AG04450 (cell line): ENCODE measurements around the gene AARS1. TPM values are rescaled to one million over a fixed set of nuclear protein-coding genes. Genes with fewer than 3 reads are reported as not detected.
"Not testable (repeated sequence)": the region's sequence is repeated elsewhere in the genome, so short reads cannot be mapped to it uniquely, and the experiment has no call there.

ENCODE experiments used
- CTCF ChIA-PET: fragments of 300-600, 350-600 bp; formaldehyde crosslinking; extraction: SDS; loops from one replicate; lab custom pipeline; 2022; ENCODE audit warnings: antibody characterized with exemption, inconsistent platforms; lab: Charles Lee
- POLR2A ChIA-PET: fragments of 350-600 bp; formaldehyde crosslinking; extraction: SDS; loops from one replicate; lab custom pipeline; 2021; ENCODE audit warnings: antibody characterized with exemption, inconsistent platforms; lab: Yijun Ruan, JAX
- DNase-seq: peaks from one replicate; pipeline ENCODE4 v3.0.0-alpha.2; 2011; ENCODE audit warnings: low read depth, low spot score
- H3K27ac ChIP-seq: one replicate; pipeline ENCODE4 v1.5.1; 2012; ENCODE audit warnings: low read depth, low read length, control low read depth
- H3K27me3 ChIP-seq: one replicate; pipeline ENCODE4 v1.6.0; 2012; ENCODE audit warnings: low read length; ENCODE audit not compliant: control insufficient read depth, insufficient read depth
- H3K4me3 ChIP-seq: 2 replicates; pipeline ENCODE4 v1.5.1; 2011; ENCODE audit warnings: mild to moderate bottlenecking, low read depth, low read length, control low read depth
- H3K9me3 ChIP-seq: 2 replicates; pipeline ENCODE4 v1.5.1; 2012; ENCODE audit warnings: low read length; ENCODE audit not compliant: control insufficient read depth, insufficient read depth
- polyA minus RNA-seq: library from RNA; depleted of rRNA, polyadenylated mRNA; stranded (reverse); fragments of >200 nt; gene quantifications from 2 replicates; pipeline ENCODE4 v1.2.3, GENCODE V29; 2011; rRNA and poly(A)+ RNA removed
- polyA plus RNA-seq: library from polyadenylated mRNA; depleted of rRNA; stranded (reverse); fragments of >200 nt; gene quantifications from 2 replicates; pipeline ENCODE4 v1.2.3, GENCODE V29; 2011; rRNA removed
- TF ChIP-seq, protein P1 (sequence below): IDR thresholded peaks from 2 replicates; pipeline ENCODE4 v1.5.1; 2011; ENCODE audit warnings: low read depth, low read length, control low read depth, inconsistent platforms

AARS1 gene
- polyA plus RNA-seq: 221 and 223 TPM in 2 replicates
- polyA minus RNA-seq: 257 and 286 TPM in 2 replicates

DNA sequence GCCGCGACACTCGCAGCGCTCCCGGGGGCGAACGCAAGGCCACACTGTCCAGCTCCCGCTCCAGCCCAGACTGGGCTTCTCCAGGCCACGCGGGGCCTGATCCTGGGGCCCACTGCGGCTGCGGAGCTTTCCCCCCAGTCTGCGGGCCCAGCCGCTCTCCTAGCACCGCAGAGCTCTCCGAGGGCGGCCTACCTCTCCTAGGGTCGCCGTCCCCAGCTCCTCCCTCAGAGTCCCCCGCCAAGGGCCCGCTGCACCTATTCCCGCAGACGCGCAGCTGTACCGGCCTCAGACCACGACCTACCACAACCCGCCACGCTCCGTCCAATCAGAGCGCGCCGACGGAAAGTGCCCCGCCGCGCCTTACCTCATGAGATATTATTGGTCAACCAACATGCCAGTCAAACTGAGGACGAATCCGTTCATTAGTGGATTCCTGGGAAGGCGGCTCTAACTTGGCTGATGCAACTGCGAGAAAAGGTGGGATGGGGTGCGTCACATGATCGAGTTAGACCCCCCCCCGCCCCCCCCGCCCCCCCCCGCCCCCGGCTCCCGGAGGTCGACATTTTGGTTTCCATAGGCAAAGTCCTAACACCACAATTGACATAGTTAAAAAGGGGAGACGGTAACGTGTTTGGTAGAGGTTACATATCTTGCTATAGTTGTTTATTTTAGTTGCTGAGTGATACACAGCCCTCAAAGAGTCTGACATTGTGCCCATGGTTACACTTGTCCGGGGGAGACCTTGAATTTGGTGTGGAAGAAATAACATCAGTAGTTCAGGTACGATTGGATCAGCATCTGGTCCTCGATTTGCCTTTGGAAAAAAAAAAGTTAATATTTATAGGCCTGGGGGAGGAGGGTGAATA, at the start of gene AARS1:
TSS of gene AARS1 (minus strand) at position 278 of the 866 bp plus-strand sequence. CDS start 6,743 bp downstream, outside the sequence.
- TF ChIP-seq, protein P1, sequence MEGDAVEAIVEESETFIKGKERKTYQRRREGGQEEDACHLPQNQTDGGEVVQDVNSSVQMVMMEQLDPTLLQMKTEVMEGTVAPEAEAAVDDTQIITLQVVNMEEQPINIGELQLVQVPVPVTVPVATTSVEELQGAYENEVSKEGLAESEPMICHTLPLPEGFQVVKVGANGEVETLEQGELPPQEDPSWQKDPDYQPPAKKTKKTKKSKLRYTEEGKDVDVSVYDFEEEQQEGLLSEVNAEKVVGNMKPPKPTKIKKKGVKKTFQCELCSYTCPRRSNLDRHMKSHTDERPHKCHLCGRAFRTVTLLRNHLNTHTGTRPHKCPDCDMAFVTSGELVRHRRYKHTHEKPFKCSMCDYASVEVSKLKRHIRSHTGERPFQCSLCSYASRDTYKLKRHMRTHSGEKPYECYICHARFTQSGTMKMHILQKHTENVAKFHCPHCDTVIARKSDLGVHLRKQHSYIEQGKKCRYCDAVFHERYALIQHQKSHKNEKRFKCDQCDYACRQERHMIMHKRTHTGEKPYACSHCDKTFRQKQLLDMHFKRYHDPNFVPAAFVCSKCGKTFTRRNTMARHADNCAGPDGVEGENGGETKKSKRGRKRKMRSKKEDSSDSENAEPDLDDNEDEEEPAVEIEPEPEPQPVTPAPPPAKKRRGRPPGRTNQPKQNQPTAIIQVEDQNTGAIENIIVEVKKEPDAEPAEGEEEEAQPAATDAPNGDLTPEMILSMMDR: no peak
- ChIA-PET POLR2A (interaction anchor here (0.6 to 1.3 kb wide), 7 partner anchors 8 to 362 kb away, joined by 3 to 10 read pairs (median 5); partner anchors contain the start of genes COG4, DDX19A, DDX19B and EXOSC6), CTCF (interaction anchor here (0.6 to 1.6 kb wide), 2 partner anchors 22 to 37 kb away, joined by 4 read pairs; no protein-coding TSS in a partner anchor)
- Histone ChIP-seq H3K27me3 (no peaks in the 10 kb centered on the region), H3K9me3 (peaks cover 4% of the 10 kb centered on the region; the same call in 1 of the 2 replicates), H3K4me3 (peak within 1 kb of the TSS; percentile 84), H3K27ac (peak within 1 kb of the TSS; percentile 97)
- peak; percentile 100 for DNase-seq

DNA sequence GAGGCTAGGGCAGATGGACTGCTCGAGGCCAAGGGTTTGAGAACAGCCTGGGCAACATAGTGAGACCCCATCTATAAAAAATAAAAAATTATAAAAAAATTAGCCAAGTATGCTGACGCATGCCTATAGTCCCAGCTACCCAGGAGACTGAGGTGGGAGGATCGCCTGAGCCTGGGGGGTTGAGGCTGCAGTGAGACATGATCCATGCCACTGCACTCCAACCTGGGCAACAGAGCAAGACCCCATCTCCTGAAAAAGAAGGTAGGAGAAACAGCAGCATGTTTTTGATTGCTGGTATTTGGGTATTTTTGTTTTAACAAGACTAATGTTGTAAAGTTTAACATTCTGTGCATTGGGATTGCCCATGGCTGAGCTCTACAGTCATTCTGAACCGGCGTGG, 48.5 kb upstream of the AARS1 start:
- TF ChIP-seq, protein P1: no peak
- Histone ChIP-seq H3K9me3 (no peaks in the 10 kb centered on the region), H3K27me3 (no peaks in the 10 kb centered on the region), H3K4me3 (no peak overlapping the region), H3K27ac (no peak overlapping the region)
- POLR2A ChIA-PET: no interaction called here
- DNase-seq: no peak
- CTCF ChIA-PET: no interaction called here

DNA sequence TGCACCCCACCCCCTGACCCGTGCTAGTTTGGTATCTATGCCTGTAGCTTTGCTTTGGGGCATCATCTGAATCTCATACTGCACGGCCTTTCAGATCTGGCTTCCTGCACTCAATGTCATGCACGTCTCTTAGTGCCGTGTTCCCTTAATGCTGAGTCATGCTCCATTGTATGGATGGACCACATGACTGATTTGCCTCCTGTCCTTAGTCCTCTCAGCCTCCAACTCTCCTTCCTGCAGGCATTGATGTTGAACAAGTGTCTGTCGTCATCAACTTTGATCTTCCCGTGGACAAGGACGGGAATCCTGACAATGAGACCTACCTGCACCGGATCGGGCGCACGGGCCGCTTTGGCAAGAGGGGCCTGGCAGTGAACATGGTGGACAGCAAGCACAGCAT, 43.4 kb upstream of the AARS1 start:
- CTCF ChIA-PET, H3K27ac ChIP-seq, DNase-seq, H3K9me3 ChIP-seq, H3K4me3 ChIP-seq, H3K27me3 ChIP-seq, POLR2A ChIA-PET: not testable (repeated sequence)

DNA sequence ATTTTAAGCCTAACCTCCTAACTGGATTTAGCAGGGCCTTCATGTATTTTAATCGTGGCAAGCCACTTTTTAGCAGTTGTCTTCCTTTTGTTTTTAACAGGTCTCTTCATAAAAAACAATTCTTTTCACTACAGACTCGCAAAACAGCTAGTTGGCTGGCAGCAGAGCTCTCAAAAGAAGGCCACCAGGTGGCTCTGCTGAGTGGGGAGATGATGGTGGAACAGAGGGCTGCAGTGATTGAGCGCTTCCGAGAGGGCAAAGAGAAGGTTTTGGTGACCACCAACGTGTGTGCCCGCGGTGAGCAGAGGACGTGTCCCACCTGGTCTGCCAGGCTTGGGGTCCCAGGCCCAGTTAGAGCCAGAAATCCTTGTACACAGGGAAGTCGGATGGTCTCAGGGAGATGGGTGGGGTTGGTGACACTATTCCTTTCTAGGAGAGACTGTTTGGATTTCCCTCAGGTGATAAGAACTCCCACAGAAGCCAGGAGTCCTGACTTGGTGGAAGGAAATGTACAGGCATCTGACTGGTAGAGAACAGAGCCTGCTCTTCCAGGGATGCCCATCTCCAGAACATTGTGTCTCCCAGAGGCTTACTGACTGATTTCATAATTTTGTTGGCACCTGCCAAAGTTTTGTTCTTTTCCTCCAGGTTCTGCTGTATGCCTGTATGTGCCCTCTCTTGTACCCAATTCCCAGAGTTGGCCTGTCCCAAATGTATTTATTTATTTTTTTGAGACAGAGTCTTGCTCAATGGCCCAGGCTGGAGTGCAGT, 42.5 kb upstream of the AARS1 start:
- CTCF ChIA-PET: interaction anchor here (0.6 to 1.9 kb wide), 2 partner anchors 114 to 322 kb away, joined by 4 to 8 read pairs; no protein-coding TSS in a partner anchor

DNA sequence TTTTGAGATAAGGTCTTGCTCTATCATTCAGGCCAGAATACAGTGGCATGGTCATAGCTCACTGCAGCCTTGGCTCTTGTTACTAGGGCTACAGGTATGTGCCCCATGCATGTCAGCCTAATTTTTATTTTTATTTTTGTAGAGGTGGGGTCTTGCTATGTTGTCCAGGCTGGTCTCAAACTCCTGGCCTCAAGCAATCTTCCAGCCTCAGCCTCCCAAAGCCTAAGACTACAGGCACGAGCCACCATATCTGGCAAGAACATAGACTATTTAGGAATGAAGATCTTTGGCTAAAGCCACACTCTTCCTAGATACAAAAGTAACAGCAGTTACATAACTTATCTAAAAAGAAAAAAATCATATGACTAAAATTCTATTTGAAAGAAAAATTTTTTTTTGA, 41.8 kb upstream of the AARS1 start:
- Histone ChIP-seq H3K27ac (no peak overlapping the region), H3K27me3 (no peaks in the 10 kb centered on the region), H3K4me3 (no peak overlapping the region), H3K9me3 (no peaks in the 10 kb centered on the region)
- DNase-seq: no peak
- ChIA-PET POLR2A (no interaction called here), CTCF (interaction anchor here (0.6 to 1.9 kb wide), 2 partner anchors 113 to 323 kb away, joined by 4 to 8 read pairs; no protein-coding TSS in a partner anchor)
- TF ChIP-seq, protein P1: no peak

More for the DNA sequence above, 42.5 kb upstream of the AARS1 start:
- no peak for DNase-seq
- Histone ChIP-seq H3K9me3 (no peaks in the 10 kb centered on the region), H3K27ac (no peak overlapping the region), H3K27me3 (no peaks in the 10 kb centered on the region), H3K4me3 (no peak overlapping the region)
- POLR2A ChIA-PET: no interaction called here
- TF ChIP-seq, protein P1: peak; percentile 50
